Uterus (tissue), 2 donors: ENCODE measurements around the gene CABP2.

Experiments
- CTCF ChIP-seq, 4 experiments: fragments of 200-600 bp in 2 of 4; fragments of 450-650 bp in 2 of 4; sonication (generic) in 2 of 4; IDR thresholded peaks; one replicate each; pipeline ENCODE4 v1.5.1; 2016 to 2019; ENCODE audit warnings: antibody characterized with exemption in 4 of 4, mild to moderate bottlenecking in 2 of 4, moderate library complexity in 1 of 4
- POLR2A ChIP-seq, 2 donors: fragments of 450-650 bp; IDR thresholded peaks; one replicate each; pipeline ENCODE4 v1.6.1; 2016; ENCODE audit warnings: antibody characterized with exemption in 2 of 2, mild to moderate bottlenecking in 1 of 2, moderate library complexity in 1 of 2

- TF ChIP-seq CTCF (IDR thresholded peaks at IDR 0.05), result no peak
- TF ChIP-seq POLR2A (IDR thresholded peaks at IDR 0.05), result no peak
Observed at GRCh38 chr11:67507242-67507863, 15.9 kb downstream of the CABP2 start.
